PC-3 (cell line): ENCODE measurements around the gene GPR146. TPM values are rescaled to one million over a fixed set of nuclear protein-coding genes. Genes with fewer than 3 reads are reported as not detected.

Source experiments
- ATAC-seq: fragments of 200-7000 bp; cut with Tn5 transposase; 2 replicates; pipeline ENCODE4 v1.9.1; 2020; ENCODE audit warnings: mild to moderate bottlenecking, moderate library complexity
- BruUV-seq: library from RNA; stranded (reverse); fragments of 400-500 nt; replicated peaks from 2 replicates; lab custom pipeline; 2021; lab: Mats Ljungman, UMichigan
- CTCF ChIA-PET: fragments of 300-600 bp; sonication (Branson Sonifier 250); formaldehyde crosslinking; loops from one replicate; lab custom pipeline; 2022; ENCODE audit warnings: antibody characterized with exemption; lab: Charles Lee
- POLR2A ChIA-PET: fragments of 300-600 bp; sonication (Branson Sonifier 250); formaldehyde crosslinking; loops from one replicate; lab custom pipeline; 2022; ENCODE audit warnings: antibody characterized with exemption; ENCODE audit not compliant: unreplicated experiment; lab: Charles Lee
- DNase-seq: peaks from one replicate; pipeline ENCODE4 v3.0.0-alpha.2; 2015
- H2AFZ ChIP-seq: fragments of 300-600 bp; sonication (generic); 2 replicates; pipeline ENCODE4 v1.6.0; 2016; ENCODE audit warnings: antibody characterized with exemption, low read length
- H3F3A ChIP-seq: fragments of 300-600 bp; sonication (generic); one replicate; pipeline ENCODE4 v1.6.0; 2017; ENCODE audit warnings: antibody characterized with exemption, low read length, control low read depth, mild to moderate bottlenecking; ENCODE audit not compliant: unreplicated experiment
- H3K27ac ChIP-seq: fragments of 300-600 bp; sonication (generic); 2 replicates; pipeline ENCODE4 v1.5.1; 2016; ENCODE audit warnings: mild to moderate bottlenecking, low read length
- H3K27me3 ChIP-seq: fragments of 300-600 bp; sonication (generic); 2 replicates; pipeline ENCODE4 v1.6.1; 2016; ENCODE audit warnings: low read length, mixed read lengths
- H3K36me3 ChIP-seq: fragments of 300-600 bp; sonication (generic); 2 replicates; pipeline ENCODE4 v1.6.1; 2016; ENCODE audit warnings: low read depth, mixed run types, low read length, mixed read lengths
- H3K4me1 ChIP-seq: fragments of 300-600 bp; sonication (generic); 2 replicates; pipeline ENCODE4 v1.5.1; 2016; ENCODE audit warnings: low read length; ENCODE audit not compliant: insufficient read depth
- H3K4me2 ChIP-seq: fragments of 300-600 bp; sonication (generic); 2 replicates; pipeline ENCODE4 v1.6.0; 2016; ENCODE audit warnings: low read length
- H3K4me3 ChIP-seq: fragments of 300-600 bp; sonication (generic); 2 replicates; pipeline ENCODE4 v1.5.1; 2016; ENCODE audit warnings: mild to moderate bottlenecking, low read length, mixed read lengths
- H3K79me2 ChIP-seq: fragments of 300-600 bp; sonication (generic); 2 replicates; pipeline ENCODE4 v1.6.1; 2017; ENCODE audit warnings: low read length, mixed read lengths
- H3K9ac ChIP-seq: fragments of 300-600 bp; sonication (generic); 2 replicates; pipeline ENCODE4 v1.6.0; 2016; ENCODE audit warnings: mild to moderate bottlenecking, low read length
- H3K9me2 ChIP-seq: fragments of 300-600 bp; sonication (generic); replicated peaks from 2 replicates; pipeline ENCODE4 v1.6.1; 2016; ENCODE audit warnings: mixed run types, low read length, mixed read lengths
- H3K9me3 ChIP-seq: fragments of 300-600 bp; sonication (generic); 2 replicates; pipeline ENCODE4 v1.6.1; 2016; ENCODE audit warnings: low read length, mixed read lengths
- H4K20me1 ChIP-seq: fragments of 300-600 bp; sonication (generic); 2 replicates; pipeline ENCODE4 v1.6.1; 2016; ENCODE audit warnings: low read length, mixed read lengths
- CTCF ChIP-seq: fragments of 300-600 bp; sonication (generic); conservative IDR thresholded peaks from 2 replicates; pipeline ENCODE4 v1.5.1; 2017; ENCODE audit warnings: antibody characterized with exemption, low read depth, mild to moderate bottlenecking, low read length
- EZH2 ChIP-seq: fragments of 300-600 bp; sonication (generic); IDR thresholded peaks from one replicate; pipeline ENCODE4 v1.6.1; 2017; ENCODE audit warnings: antibody characterized with exemption, mild to moderate bottlenecking, low read length; ENCODE audit not compliant: unreplicated experiment
- EZH2phosphoT487 ChIP-seq: fragments of 300-600 bp; sonication (generic); IDR thresholded peaks from 2 replicates; pipeline ENCODE4 v1.6.1; 2018; ENCODE audit warnings: mild to moderate bottlenecking, antibody characterized with exemption, low read length, borderline replicate concordance
- intact Hi-C: fragments of 100-400 bp; cut with micrococcal nuclease; formaldehyde crosslinking; loops from 2 replicates; pipeline ENCODE4 v1.9.0; 2023
- total RNA-seq: library from RNA; depleted of rRNA; stranded (reverse); fragments of >200 nt; gene quantifications from 2 replicates; pipeline ENCODE4 v1.2.3, GENCODE V29; 2014

GPR146 gene
- total RNA-seq, 1 experiment from 2014 or later = 2.7 TPM

GRCh38 chr7:1019255-1019785, 25.0 kb upstream of the GPR146 start:
- ATAC-seq = no peak
- H4K20me1 ChIP-seq = no peaks in the 10 kb centered on the region
- TF ChIP-seq EZH2phosphoT487 = no peak
- TF ChIP-seq EZH2 = no peak
- no peak for TF ChIP-seq CTCF
- no peak overlapping the region for H3K4me2 ChIP-seq
- H3K9me2 ChIP-seq = no peaks in the 10 kb centered on the region
- intact Hi-C loops = no loop called here
- H3F3A ChIP-seq = no peaks in the 10 kb centered on the region
- no peaks in the 10 kb centered on the region for H3K9me3 ChIP-seq
- H2AFZ ChIP-seq = no peak overlapping the region
- no TSS peak for BruUV-seq
- DNase-seq = no peak
- no peaks in the 10 kb centered on the region for H3K27me3 ChIP-seq
- no peaks in the 10 kb centered on the region for H3K4me1 ChIP-seq
- no peak overlapping the region for H3K4me3 ChIP-seq
- ChIA-PET POLR2A (no interaction called here), CTCF (no interaction called here)
- H3K36me3 ChIP-seq = peaks cover 2% of the 10 kb centered on the region; the same call in 1 of the 2 replicates
- peaks cover 16% of the 10 kb centered on the region for H3K79me2 ChIP-seq
- H3K27ac ChIP-seq = no peak overlapping the region
- H3K9ac ChIP-seq = no peak overlapping the region

- Histone ChIP-seq H3K4me2 (no peak overlapping the region), H3K79me2 (peaks cover 23% of the 10 kb centered on the region), H2AFZ (no peak overlapping the region), H3K27ac (no peak overlapping the region), H3F3A (no peaks in the 10 kb centered on the region), H3K4me3 (no peak overlapping the region), H3K9ac (no peak overlapping the region), H3K27me3 (no peaks in the 10 kb centered on the region), H3K9me2 (no peaks in the 10 kb centered on the region), H4K20me1 (no peaks in the 10 kb centered on the region), H3K9me3 (no peaks in the 10 kb centered on the region), H3K36me3 (peaks cover 2% of the 10 kb centered on the region; the same call in 1 of the 2 replicates), H3K4me1 (no peaks in the 10 kb centered on the region)
- intact Hi-C loops = no loop called here
- ChIA-PET CTCF (no interaction called here), POLR2A (no interaction called here)
- no TSS peak for BruUV-seq
- ATAC-seq (no peak), DNase-seq (no peak)
- TF ChIP-seq EZH2 = no peak
- TF ChIP-seq CTCF = no peak
- no peak for TF ChIP-seq EZH2phosphoT487
Observed at GRCh38 chr7:1019789-1020610, 24.3 kb upstream of the GPR146 start.

- intact Hi-C loops = no loop called here
- DNase-seq = peak; percentile 4
- ChIA-PET POLR2A (no interaction called here), CTCF (no interaction called here)
- Histone ChIP-seq H2AFZ (no peak overlapping the region), H3K4me3 (no peak overlapping the region), H3K27me3 (no peaks in the 10 kb centered on the region), H3K36me3 (peaks cover 2% of the 10 kb centered on the region; the same call in 1 of the 2 replicates), H3K9me2 (no peaks in the 10 kb centered on the region), H3K79me2 (peaks cover 31% of the 10 kb centered on the region), H3K4me2 (no peak overlapping the region), H3K9me3 (no peaks in the 10 kb centered on the region), H3K4me1 (no peaks in the 10 kb centered on the region), H3K9ac (no peak overlapping the region), H4K20me1 (peaks cover 2% of the 10 kb centered on the region; the same call in 1 of the 2 replicates), H3F3A (no peaks in the 10 kb centered on the region), H3K27ac (no peak overlapping the region)
- TF ChIP-seq EZH2 = no peak
- TF ChIP-seq EZH2phosphoT487 = no peak
- TF ChIP-seq CTCF = peak; percentile 49
- no TSS peak for BruUV-seq
- peak; percentile 36; the same call in 1 of the 2 replicates for ATAC-seq
Observed at GRCh38 chr7:1020849-1021251, 23.5 kb upstream of the GPR146 start.
